Aorta (tissue), 5 donors: ENCODE results near the gene ABCD1. TPM values are rescaled to one million over a fixed set of nuclear protein-coding genes. Genes with fewer than 3 reads are reported as not detected.

ENCODE experiments used
- ATAC-seq: fragments of 200-7000 bp; cut with Tn5 transposase; one replicate; pipeline ENCODE4 v1.9.1; 2022; ENCODE audit warnings: moderate library complexity; ENCODE audit not compliant: low FRiP score
- DNase-seq, 2 donors: peaks; one replicate each; pipeline ENCODE4 v3.0.0-alpha.2; 2020
- H3K27ac ChIP-seq, 2 donors: one replicate each; pipeline ENCODE4 v1.5.1; 2013; ENCODE audit warnings: low read length in 2 of 2, mild to moderate bottlenecking in 2 of 2, moderate library complexity in 2 of 2, control low read depth in 1 of 2, inconsistent platforms in 1 of 2, low read depth in 1 of 2
- H3K27me3 ChIP-seq, 2 donors: one replicate each; pipeline ENCODE4 v1.6.1; 2013; ENCODE audit warnings: control low read depth in 1 of 2, low read length in 1 of 2, mild to moderate bottlenecking in 1 of 2, moderate library complexity in 1 of 2; ENCODE audit not compliant: insufficient read depth in 2 of 2, control insufficient read depth in 1 of 2
- H3K36me3 ChIP-seq, 2 donors: one replicate each; pipeline ENCODE4 v1.6.1; 2013; ENCODE audit warnings: control low read depth in 1 of 2, low read length in 1 of 2, mild to moderate bottlenecking in 1 of 2; ENCODE audit not compliant: insufficient read depth in 2 of 2, control insufficient read depth in 1 of 2
- H3K4me1 ChIP-seq, 2 donors: one replicate each; pipeline ENCODE4 v1.6.1; 2013; ENCODE audit warnings: low read length in 2 of 2, control low read depth in 1 of 2, mild to moderate bottlenecking in 1 of 2, moderate library complexity in 1 of 2; ENCODE audit not compliant: insufficient read depth in 2 of 2, control insufficient read depth in 1 of 2
- H3K4me3 ChIP-seq, 2 donors: one replicate each; pipeline ENCODE4 v1.5.1; 2013; ENCODE audit warnings: low read length in 2 of 2, control low read depth in 1 of 2, mild to moderate bottlenecking in 1 of 2
- H3K9me3 ChIP-seq: one replicate; pipeline ENCODE4 v1.6.1; 2013; ENCODE audit warnings: mild to moderate bottlenecking, low read length; ENCODE audit not compliant: control insufficient read depth
- WGBS, 2 donors: extraction: QIAGEN DNeasy Blood & Tissue Kit; methylation state at CpG; one replicate each; pipeline ENCODE4 v1.1.7; 2013; 5-methylcytosine and 5-hydroxymethylcytosine counted together
- intact Hi-C, 2 donors: fragments of 100-400 bp; cut with DNase I; formaldehyde crosslinking; loops; one replicate each; pipeline versions ENCODE4 v1.14.2 to v1.15.0; 2022
- polyA plus RNA-seq, 2 donors: library from polyadenylated mRNA; stranded (reverse); fragments of 200-250 nt; gene quantifications; one replicate each; pipeline ENCODE4 v1.2.3, GENCODE V29; 2013
- total RNA-seq, 2 donors: library from RNA; stranded (reverse); fragmentation: NEBNext Ultra II Directional; extraction: Animal tissue kit (Norgen Biotek cat#: 25700); gene quantifications; one replicate each; pipeline ENCODE4 v1.2.1, GENCODE V29; 2021
- donor health status: healthy with polysubstance abuse.
- donor health status: Bipolar disorder and iron deficiency.
- donor health status: DM: no; HTN: no; CAD: no.
- donor health status: DM: no; HTN: no; CAD: no.
- donor health status: DM: yes; HTN: yes; CAD: no.

Gene ABCD1
- total and polyA plus RNA-seq, 4 donors, result 8.8 to 15.8 (median 10.7) TPM

DNA sequence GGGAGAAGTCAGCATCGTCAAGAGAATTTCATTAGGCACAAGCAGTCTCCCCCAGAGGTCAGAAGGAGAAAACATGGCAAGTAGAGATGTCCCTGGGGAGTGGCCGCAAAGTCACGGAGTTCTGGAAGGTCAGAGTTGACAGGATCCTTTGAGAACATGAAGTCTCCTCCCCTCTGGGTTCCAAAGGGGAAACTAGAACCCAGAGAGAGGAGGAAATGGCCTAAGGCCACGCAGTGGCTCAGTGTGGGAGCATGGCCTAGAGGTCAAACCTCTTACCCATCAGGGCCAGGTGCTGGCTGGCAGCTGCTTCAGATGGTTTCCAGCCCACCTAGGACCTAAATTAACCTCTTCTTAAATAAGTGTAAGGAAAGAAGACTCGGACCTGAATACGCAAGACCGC, 68.6 kb downstream of the ABCD1 start:
- DNase-seq, result no peak
- no peaks in the 10 kb centered on the region for H3K27me3 ChIP-seq
- WGBS, 2 donors, result 6 to 30% methylated on average over 7 of the region's 7 CpGs
- intact Hi-C loops, result no loop called here
- H3K4me3 ChIP-seq, result peak overlapping the region; percentile 15 to 50
- no peaks in the 10 kb centered on the region for H3K9me3 ChIP-seq
- no peak for ATAC-seq
- H3K36me3 ChIP-seq, result peaks cover 0 to 1% of the 10 kb centered on the region in 2 donors
- H3K4me1 ChIP-seq, result no peaks in the 10 kb centered on the region
- no peak overlapping the region for H3K27ac ChIP-seq

Other genes starting within 250 kb of the ABCD1 start
- gene BGN, start 229.9 kb upstream of the ABCD1 start, total RNA-seq, result 1,000 to 10,000 TPM; 1,297 to 2,306 TPM
- 1,000 to 10,000 TPM; 1,177 to 3,171 TPM for gene BGN, start 229.9 kb upstream of the ABCD1 start, polyA plus RNA-seq
- under 1 TPM; 0.19 to 0.27 TPM for gene ATP2B3, start 207.2 kb upstream of the ABCD1 start, total RNA-seq
- gene ATP2B3, start 207.2 kb upstream of the ABCD1 start, polyA plus RNA-seq, result under 1 TPM in 1 of 2 donors, not detected in 1; 0.20 TPM
- gene CCNQ, start 125.7 kb upstream of the ABCD1 start, total RNA-seq, result 10 to 100 TPM; 13.5 to 13.6 TPM
- gene CCNQ, start 125.7 kb upstream of the ABCD1 start, polyA plus RNA-seq, result 10 to 100 TPM; 28.8 to 40.3 TPM
- gene DUSP9, start 77.7 kb upstream of the ABCD1 start, total RNA-seq, result not detected
- gene DUSP9, start 77.7 kb upstream of the ABCD1 start, polyA plus RNA-seq, result not detected
- 1 to 10 TPM; 4.3 to 4.9 TPM for gene PNCK, start 51.0 kb upstream of the ABCD1 start, total RNA-seq
- 1 to 10 TPM in 1 of 2 donors, not detected in 1; 3.0 TPM for gene PNCK, start 51.0 kb upstream of the ABCD1 start, polyA plus RNA-seq
- gene SLC6A8, start 36.9 kb upstream of the ABCD1 start, total RNA-seq, result 10 to 100 TPM; 16.2 to 26.7 TPM
- gene SLC6A8, start 36.9 kb upstream of the ABCD1 start, polyA plus RNA-seq, result 10 to 100 TPM; 13.9 to 14.7 TPM
- gene BCAP31, start 469 bp upstream of the ABCD1 start, total RNA-seq, result 100 to 1,000 TPM; 118 to 130 TPM
- gene BCAP31, start 469 bp upstream of the ABCD1 start, polyA plus RNA-seq, result 100 to 1,000 TPM; 101 to 128 TPM
- gene PLXNB3, start 39.4 kb downstream of the ABCD1 start, total RNA-seq, result 10 to 100 TPM; 18.0 to 18.7 TPM
- gene PLXNB3, start 39.4 kb downstream of the ABCD1 start, polyA plus RNA-seq, result 10 to 100 TPM in 1 of 2 donors, under 1 TPM in 1; 0.38 to 31.4 TPM
- 1 to 10 TPM; 5.4 to 8.0 TPM for gene SRPK3, start 56.2 kb downstream of the ABCD1 start, total RNA-seq
- 10 to 100 TPM in 1 of 2 donors, 1 to 10 TPM in 1; 1.1 to 11.0 TPM for gene SRPK3, start 56.2 kb downstream of the ABCD1 start, polyA plus RNA-seq
- 10 to 100 TPM; 46.8 to 48.4 TPM for gene IDH3G, start 69.5 kb downstream of the ABCD1 start, total RNA-seq
- gene IDH3G, start 69.5 kb downstream of the ABCD1 start, polyA plus RNA-seq, result 10 to 100 TPM; 33.3 to 72.5 TPM
- 100 to 1,000 TPM; 182 TPM for gene SSR4, start 69.8 kb downstream of the ABCD1 start, total RNA-seq
- 100 to 1,000 TPM; 401 to 633 TPM for gene SSR4, start 69.8 kb downstream of the ABCD1 start, polyA plus RNA-seq
- 10 to 100 TPM; 11.9 to 19.2 TPM for gene PDZD4, start 105.7 kb downstream of the ABCD1 start, total RNA-seq
- gene PDZD4, start 105.7 kb downstream of the ABCD1 start, polyA plus RNA-seq, result 10 to 100 TPM in 1 of 2 donors, 1 to 10 TPM in 1; 4.4 to 27.3 TPM
- 10 to 100 TPM in 1 of 2 donors, 1 to 10 TPM in 1; 4.3 to 11.6 TPM for gene L1CAM, start 161.3 kb downstream of the ABCD1 start, total RNA-seq
- 1 to 10 TPM in 1 of 2 donors, not detected in 1; 1.0 TPM for gene L1CAM, start 161.3 kb downstream of the ABCD1 start, polyA plus RNA-seq
- 1 to 10 TPM; 3.0 to 4.6 TPM for gene AVPR2, start 179.8 kb downstream of the ABCD1 start, total RNA-seq
- gene AVPR2, start 179.8 kb downstream of the ABCD1 start, polyA plus RNA-seq, result under 1 TPM in 1 of 2 donors, not detected in 1; 0.23 TPM
- gene ARHGAP4, start 201.4 kb downstream of the ABCD1 start, total RNA-seq, result 10 to 100 TPM; 36.0 to 81.3 TPM
- gene ARHGAP4, start 201.4 kb downstream of the ABCD1 start, polyA plus RNA-seq, result 10 to 100 TPM; 13.5 to 31.9 TPM
- 10 to 100 TPM; 70.2 to 87.3 TPM for gene NAA10, start 210.2 kb downstream of the ABCD1 start, total RNA-seq
- 100 to 1,000 TPM in 1 of 2 donors, 10 to 100 TPM in 1; 81.8 to 287 TPM for gene NAA10, start 210.2 kb downstream of the ABCD1 start, polyA plus RNA-seq
- gene RENBP, start 219.8 kb downstream of the ABCD1 start, total RNA-seq, result 10 to 100 TPM; 13.1 to 20.9 TPM
- 10 to 100 TPM; 10.5 to 14.5 TPM for gene RENBP, start 219.8 kb downstream of the ABCD1 start, polyA plus RNA-seq
- 10 to 100 TPM; 41.6 to 41.8 TPM for gene HCFC1, start 247.0 kb downstream of the ABCD1 start, total RNA-seq
- 10 to 100 TPM in 1 of 2 donors, 1 to 10 TPM in 1; 6.5 to 20.3 TPM for gene HCFC1, start 247.0 kb downstream of the ABCD1 start, polyA plus RNA-seq
- 1 to 10 TPM; 3.8 to 8.6 TPM for gene TMEM187, start 247.9 kb downstream of the ABCD1 start, total RNA-seq
- 1 to 10 TPM; 2.5 to 6.3 TPM for gene TMEM187, start 247.9 kb downstream of the ABCD1 start, polyA plus RNA-seq